Measurements from ENCODE around the gene SPTLC1. TPM values are rescaled to one million over a fixed set of nuclear protein-coding genes. Genes with fewer than 3 reads are reported as not detected.

Gene SPTLC1
- total and polyA plus RNA-seq, 2 experiments from 2014 or later = 42.6 to 46.0 TPM

DNA sequence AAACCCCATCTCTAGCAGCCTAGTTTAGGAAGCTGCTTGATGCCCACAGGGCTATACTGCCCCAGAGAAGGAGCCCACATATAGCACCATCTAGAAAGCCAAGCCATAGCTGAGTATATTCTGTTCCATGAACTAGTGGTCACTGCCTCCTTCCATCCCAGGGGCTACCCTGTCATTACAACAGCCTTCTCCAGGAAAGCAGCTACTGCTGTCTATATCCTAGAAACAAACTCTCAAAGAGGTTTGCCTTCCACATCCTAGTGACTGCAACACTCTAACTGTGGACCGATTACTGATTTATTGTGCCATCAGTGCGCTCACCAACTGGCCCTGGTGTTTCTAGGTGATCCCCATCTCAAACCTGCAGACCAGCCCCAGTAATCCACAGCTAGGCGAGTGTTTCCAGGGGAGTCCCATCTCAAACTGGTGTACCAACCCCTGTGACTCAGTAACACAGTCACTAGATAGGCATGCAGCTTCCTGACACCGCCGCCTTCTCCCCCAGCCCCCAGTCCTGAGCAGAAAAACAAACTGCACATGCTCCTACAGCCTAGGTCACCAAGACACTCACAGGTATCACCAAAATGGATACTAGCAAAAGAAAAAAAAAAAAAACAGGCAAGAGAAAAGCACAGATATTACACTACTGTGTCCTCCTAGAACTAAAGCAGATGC is 14.8 kb downstream of the SPTLC1 start:
- no peaks in the 10 kb centered on the region for H3K4me1 ChIP-seq (ENCODE audit: low read depth)
- H3K9me3 ChIP-seq (ENCODE audit: low read depth) = no peaks in the 10 kb centered on the region
- H3K4me3 ChIP-seq = no peak overlapping the region
- no peak for TF ChIP-seq CTCF (IDR thresholded peaks at IDR 0.05; ENCODE audit: low read depth, low read length)
- peak in 1 of 2 donors; percentile 76 for DNase-seq (ENCODE audit: low read depth in 1 of 2, low spot score in 1 of 2)
- H3K36me3 ChIP-seq = no peaks in the 10 kb centered on the region
- no peaks in the 10 kb centered on the region for H3K27me3 ChIP-seq
- H3K27ac ChIP-seq = no peak overlapping the region

- no peak for DNase-seq (ENCODE audit: low read depth in 1 of 2, low spot score in 1 of 2)
- no peak overlapping the region for H3K27ac ChIP-seq
- H3K4me3 ChIP-seq = no peak overlapping the region
Measured at GRCh38 chr9:92098638-92099037, 16.6 kb downstream of the SPTLC1 start.

GRCh38 chr9:92097997-92098482 is 17.2 kb downstream of the SPTLC1 start:
- TF ChIP-seq CTCF (IDR thresholded peaks at IDR 0.05; ENCODE audit: low read depth, low read length) = no peak
- H3K9me3 ChIP-seq (ENCODE audit: low read depth) = no peaks in the 10 kb centered on the region
- no peaks in the 10 kb centered on the region for H3K36me3 ChIP-seq
- DNase-seq (ENCODE audit: low read depth in 1 of 2, low spot score in 1 of 2) = peak in 1 of 2 donors; percentile 90
- H3K4me3 ChIP-seq = no peak overlapping the region
- H3K4me1 ChIP-seq (ENCODE audit: low read depth) = peaks cover 8% of the 10 kb centered on the region
- H3K27me3 ChIP-seq = no peaks in the 10 kb centered on the region
- H3K27ac ChIP-seq = no peak overlapping the region

More at GRCh38 chr9:92098638-92099037, 16.6 kb downstream of the SPTLC1 start:
- Histone ChIP-seq H3K27me3 (no peaks in the 10 kb centered on the region), H3K9me3 (ENCODE audit: low read depth) (no peaks in the 10 kb centered on the region), H3K4me1 (ENCODE audit: low read depth) (peaks cover 8% of the 10 kb centered on the region), H3K36me3 (no peaks in the 10 kb centered on the region)
- no peak for TF ChIP-seq CTCF (IDR thresholded peaks at IDR 0.05; ENCODE audit: low read depth, low read length)

DNA sequence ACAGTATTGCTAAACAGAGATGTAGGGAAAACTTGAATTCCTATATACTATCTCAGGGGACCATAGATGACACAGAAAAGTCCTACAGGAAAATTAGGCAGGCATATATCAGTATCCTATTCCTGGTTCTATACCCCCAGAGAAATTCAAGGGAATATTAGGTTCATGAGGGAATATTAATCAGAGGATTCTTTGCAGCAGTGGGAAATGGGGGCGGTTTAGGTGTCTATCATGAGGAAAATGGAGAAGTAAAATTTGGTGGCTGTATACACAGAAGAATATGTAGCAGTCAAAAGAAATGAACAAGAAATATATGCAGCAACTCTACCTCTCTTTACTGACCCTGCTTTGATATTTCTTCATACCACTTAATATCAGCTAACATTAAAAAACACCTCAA is 20.0 kb downstream of the SPTLC1 start:
- Histone ChIP-seq H3K4me1 (ENCODE audit: low read depth) (peaks cover 8% of the 10 kb centered on the region), H3K27me3 (no peaks in the 10 kb centered on the region), H3K9me3 (ENCODE audit: low read depth) (no peaks in the 10 kb centered on the region), H3K36me3 (no peaks in the 10 kb centered on the region), H3K4me3 (no peak overlapping the region), H3K27ac (no peak overlapping the region)
- TF ChIP-seq CTCF (IDR thresholded peaks at IDR 0.05; ENCODE audit: low read depth, low read length) = no peak
- no peak for DNase-seq (ENCODE audit: low read depth in 1 of 2, low spot score in 1 of 2)

DNA sequence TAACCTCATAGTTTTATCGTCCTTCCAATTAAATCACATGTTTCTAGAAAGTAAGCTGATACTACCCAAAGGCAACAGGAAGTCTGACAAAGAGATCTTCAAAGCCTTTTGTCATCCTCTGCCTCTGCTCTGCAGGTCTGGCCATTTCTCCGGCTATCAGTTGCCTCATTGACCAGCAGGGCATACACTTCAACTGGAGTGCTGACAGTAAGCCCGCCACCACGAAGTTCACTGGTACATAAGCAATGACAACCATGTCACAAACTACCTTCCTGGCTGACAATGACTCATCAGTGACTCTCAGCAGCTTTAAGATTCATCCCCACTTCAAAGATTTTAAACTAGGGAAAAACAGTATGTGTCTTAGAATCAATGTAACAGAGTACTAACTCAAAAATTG is 20.6 kb downstream of the SPTLC1 start:
- no peak overlapping the region for H3K27ac ChIP-seq
- H3K4me3 ChIP-seq = no peak overlapping the region
- no peak for TF ChIP-seq CTCF (IDR thresholded peaks at IDR 0.05; ENCODE audit: low read depth, low read length)
- H3K4me1 ChIP-seq (ENCODE audit: low read depth) = peaks cover 8% of the 10 kb centered on the region
- peak in 1 of 2 donors; percentile 5 for DNase-seq (ENCODE audit: low read depth in 1 of 2, low spot score in 1 of 2)
- H3K36me3 ChIP-seq = no peaks in the 10 kb centered on the region
- no peaks in the 10 kb centered on the region for H3K27me3 ChIP-seq
- H3K9me3 ChIP-seq (ENCODE audit: low read depth) = no peaks in the 10 kb centered on the region

Measured in cardiac muscle cell (in vitro differentiated cells and primary cell).